ENCODE data around the gene LRPAP1. TPM values are rescaled to one million over a fixed set of nuclear protein-coding genes. Genes with fewer than 3 reads are reported as not detected.

The LRPAP1 gene
- polyA plus RNA-seq, 1 of the 3 experiments (the other 2 are of a cell fraction) = 209 TPM

DNA sequence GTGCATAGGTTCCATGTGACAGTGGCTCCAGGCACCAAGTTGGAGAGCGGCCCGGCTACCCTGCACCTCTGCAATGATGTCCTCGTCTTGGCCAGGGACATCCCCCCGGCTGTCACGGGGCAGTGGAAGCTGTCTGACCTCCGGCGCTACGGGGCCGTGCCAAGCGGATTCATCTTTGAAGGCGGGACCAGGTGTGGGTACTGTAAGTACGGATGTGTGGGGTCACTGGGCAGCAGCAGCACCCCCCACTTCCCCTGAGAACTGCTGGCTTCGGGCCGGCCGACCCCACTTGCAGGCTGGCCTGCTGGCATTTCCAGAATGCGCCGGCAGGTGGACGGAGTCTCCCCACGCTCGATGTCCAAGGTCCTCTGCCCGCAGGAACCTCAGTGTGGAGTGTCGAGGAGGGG lies 55.9 kb downstream of the LRPAP1 start:
- CTCF ChIA-PET = interaction anchor here (1.0 to 5.8 kb wide), 2 partner anchors 24 to 368 kb away, joined by 3 to 34 read pairs; no protein-coding TSS in a partner anchor
- no peaks in the 10 kb centered on the region for H3K36me3 ChIP-seq (replicated peaks in 1 of 2; ENCODE audit: control insufficient read depth in 1 of 2, insufficient read depth in 2 of 2, low read length in 1 of 2)
- no peaks in the 10 kb centered on the region for H3F3A ChIP-seq (replicated peaks; ENCODE audit: insufficient read depth)
- H2AFZ ChIP-seq (ENCODE audit: low read depth) = no peak overlapping the region
- H3K4me3 ChIP-seq (ENCODE audit: low read depth in 2 of 2, low read length in 1 of 2) = no peak overlapping the region
- POLR2A ChIA-PET = no interaction called here
- H3K9ac ChIP-seq = no peak overlapping the region
- H3K27ac ChIP-seq (ENCODE audit: low read depth in 2 of 2, low read length in 1 of 2) = no peak overlapping the region
- H3K9me2 ChIP-seq = no peaks in the 10 kb centered on the region
- no peaks in the 10 kb centered on the region for H4K20me1 ChIP-seq (ENCODE audit: insufficient read depth)
- WGBS (ENCODE audit: low lambda C conversion rate) = 79% methylated on average over 10 of the region's 22 CpGs
- no peaks in the 10 kb centered on the region for H3K27me3 ChIP-seq (ENCODE audit: insufficient read depth)
- no peaks in the 10 kb centered on the region for H3K79me2 ChIP-seq (ENCODE audit: insufficient read depth)
- H3K4me2 ChIP-seq = no peak overlapping the region
- TF ChIP-seq, protein P1, sequence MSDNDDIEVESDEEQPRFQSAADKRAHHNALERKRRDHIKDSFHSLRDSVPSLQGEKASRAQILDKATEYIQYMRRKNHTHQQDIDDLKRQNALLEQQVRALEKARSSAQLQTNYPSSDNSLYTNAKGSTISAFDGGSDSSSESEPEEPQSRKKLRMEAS (IDR thresholded peaks at IDR 0.05; ENCODE audit: low read depth) = no peak
- TF ChIP-seq FOXM1 (IDR thresholded peaks at IDR 0.05; ENCODE audit: low read depth) (no peak), USF1 (IDR thresholded peaks at IDR 0.05; ENCODE audit: borderline replicate concordance, low read depth) (no peak), TEAD4 (IDR thresholded peaks at IDR 0.05; ENCODE audit: borderline replicate concordance, insufficient read depth) (no peak), SMC3 (IDR thresholded peaks at IDR 0.05; ENCODE audit: low read depth, low read length) (no peak), EP300 (IDR thresholded peaks at IDR 0.05; ENCODE audit: borderline replicate concordance in 1 of 2, low read depth in 1 of 2, low read length in 1 of 2) (no peak), POLR2AphosphoS5 (IDR thresholded peaks at IDR 0.05; ENCODE audit: low read depth, low read length) (no peak), YY1 (IDR thresholded peaks at IDR 0.05; ENCODE audit: low read depth) (no peak)
- no peaks in the 10 kb centered on the region for H3K9me3 ChIP-seq
- H3K4me1 ChIP-seq (ENCODE audit: control insufficient read depth in 1 of 2, insufficient read depth in 2 of 2, low read depth in 1 of 2, low read length in 1 of 2) = peaks cover 0 to 3% of the 10 kb centered on the region in 2 experiments; a peak in 1 of 4 replicates
- no peak for DNase-seq

DNA sequence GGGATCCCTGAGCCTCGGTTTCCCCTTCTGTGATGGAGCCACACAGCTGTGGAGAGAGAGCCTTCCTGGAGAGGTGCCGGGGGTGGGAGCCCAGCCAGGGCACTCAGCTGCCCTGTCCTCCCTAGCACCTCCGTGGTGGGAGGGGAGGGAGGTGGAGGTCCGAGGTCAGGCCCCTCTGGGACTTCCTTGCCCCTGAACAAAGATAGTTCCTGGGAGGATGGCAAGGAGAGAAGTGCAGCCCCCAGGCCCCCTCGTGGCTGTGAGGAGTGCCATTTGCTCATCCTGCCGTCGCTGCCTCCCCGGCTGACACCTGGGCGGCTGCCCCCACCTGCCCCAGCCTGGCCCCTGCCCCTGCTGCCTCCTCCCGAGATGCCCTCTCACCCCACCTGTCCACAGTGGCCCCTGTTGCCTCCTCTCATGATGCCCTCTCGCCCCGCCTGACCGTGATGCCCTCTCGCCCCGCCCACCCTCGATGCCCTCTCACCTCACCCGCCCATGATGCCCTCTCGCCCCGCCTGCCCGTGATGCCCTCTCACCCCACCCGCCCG lies 56.4 kb downstream of the LRPAP1 start:
- H3K4me3 ChIP-seq (ENCODE audit: low read depth in 2 of 2, low read length in 1 of 2) = no peak overlapping the region
- no peak overlapping the region for H3K9ac ChIP-seq
- H3K79me2 ChIP-seq (ENCODE audit: insufficient read depth) = no peaks in the 10 kb centered on the region
- no peak overlapping the region for H3K27ac ChIP-seq (ENCODE audit: low read depth in 2 of 2, low read length in 1 of 2)
- CTCF ChIA-PET = interaction anchor here (1.0 kb wide), 1 partner anchor 24 kb away, joined by 3 read pairs; no protein-coding TSS in a partner anchor
- DNase-seq = no peak
- POLR2A ChIA-PET = no interaction called here
- no peaks in the 10 kb centered on the region for H3K27me3 ChIP-seq (ENCODE audit: insufficient read depth)
- H3F3A ChIP-seq (replicated peaks; ENCODE audit: insufficient read depth) = no peaks in the 10 kb centered on the region
- H3K36me3 ChIP-seq (replicated peaks in 1 of 2; ENCODE audit: control insufficient read depth in 1 of 2, insufficient read depth in 2 of 2, low read length in 1 of 2) = no peaks in the 10 kb centered on the region
- no peaks in the 10 kb centered on the region for H3K9me3 ChIP-seq
- H2AFZ ChIP-seq (ENCODE audit: low read depth) = no peak overlapping the region
- no peaks in the 10 kb centered on the region for H3K9me2 ChIP-seq
- WGBS (ENCODE audit: low lambda C conversion rate) = 70% methylated on average over 13 of the region's 22 CpGs
- no peak overlapping the region for H3K4me2 ChIP-seq
- peaks cover 0 to 3% of the 10 kb centered on the region in 2 experiments; a peak in 1 of 4 replicates for H3K4me1 ChIP-seq (ENCODE audit: control insufficient read depth in 1 of 2, insufficient read depth in 2 of 2, low read depth in 1 of 2, low read length in 1 of 2)
- no peaks in the 10 kb centered on the region for H4K20me1 ChIP-seq (ENCODE audit: insufficient read depth)
- TF ChIP-seq REST (IDR thresholded peaks at IDR 0.05; ENCODE audit: low read depth, low read length) (no peak), NRF1 (IDR thresholded peaks at IDR 0.05; ENCODE audit: low read depth, low read length) (no peak), POLR2AphosphoS5 (IDR thresholded peaks at IDR 0.05; ENCODE audit: low read depth, low read length) (no peak), MXI1 (IDR thresholded peaks at IDR 0.05; ENCODE audit: low read depth, low read length) (no peak), SMC3 (IDR thresholded peaks at IDR 0.05; ENCODE audit: low read depth, low read length) (no peak), USF1 (IDR thresholded peaks at IDR 0.05; ENCODE audit: borderline replicate concordance, low read depth) (no peak), SIN3A (IDR thresholded peaks at IDR 0.05; ENCODE audit: borderline replicate concordance, low read depth, low read length) (no peak), TEAD4 (IDR thresholded peaks at IDR 0.05; ENCODE audit: borderline replicate concordance, insufficient read depth) (no peak), GATA2 (CRISPR knock-in tag; IDR thresholded peaks at IDR 0.05) (no peak), RAD21 (IDR thresholded peaks at IDR 0.05; ENCODE audit: low read length) (no peak), EP300 (IDR thresholded peaks at IDR 0.05; ENCODE audit: borderline replicate concordance in 1 of 2, low read depth in 1 of 2, low read length in 1 of 2) (no peak), FOXM1 (IDR thresholded peaks at IDR 0.05; ENCODE audit: low read depth) (no peak), TCF12 (IDR thresholded peaks at IDR 0.05) (no peak), ZBTB33 (IDR thresholded peaks at IDR 0.05; ENCODE audit: borderline replicate concordance, low read depth) (no peak)
- TF ChIP-seq, protein P2, sequence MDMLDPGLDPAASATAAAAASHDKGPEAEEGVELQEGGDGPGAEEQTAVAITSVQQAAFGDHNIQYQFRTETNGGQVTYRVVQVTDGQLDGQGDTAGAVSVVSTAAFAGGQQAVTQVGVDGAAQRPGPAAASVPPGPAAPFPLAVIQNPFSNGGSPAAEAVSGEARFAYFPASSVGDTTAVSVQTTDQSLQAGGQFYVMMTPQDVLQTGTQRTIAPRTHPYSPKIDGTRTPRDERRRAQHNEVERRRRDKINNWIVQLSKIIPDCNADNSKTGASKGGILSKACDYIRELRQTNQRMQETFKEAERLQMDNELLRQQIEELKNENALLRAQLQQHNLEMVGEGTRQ (IDR thresholded peaks at IDR 0.05; ENCODE audit: borderline replicate concordance, low read depth, low read length) = no peak

Measured in SK-N-SH (cell line).